SKM-1 treated with dmso at 0.1 percent for 144 hours (cell line): ENCODE measurements around the gene NOS1AP.

Experiments used
- DNase-seq: peaks from one replicate; lab custom pipeline; 2025; ENCODE audit not compliant: unreplicated experiment; lab: John Stamatoyannopoulos, UW

NOS1AP gene

GRCh38 chr1:162214202-162214601 is 144.7 kb downstream of the NOS1AP start:
- no peak for DNase-seq

- no peak for DNase-seq
Measured at GRCh38 chr1:162215902-162216301, 146.4 kb downstream of the NOS1AP start.

GRCh38 chr1:162216604-162217003 is 147.1 kb downstream of the NOS1AP start:
- DNase-seq = no peak

- no peak for DNase-seq
Measured at GRCh38 chr1:162217706-162218105, 148.2 kb downstream of the NOS1AP start.

- no peak for DNase-seq
Measured at GRCh38 chr1:162218546-162218945, 149.1 kb downstream of the NOS1AP start.

- DNase-seq = no peak
Measured at GRCh38 chr1:162218975-162219374, 149.5 kb downstream of the NOS1AP start.

- DNase-seq = no peak
Measured at GRCh38 chr1:162219461-162219860, 150.0 kb downstream of the NOS1AP start.

- no peak for DNase-seq
Measured at GRCh38 chr1:162220009-162220539, 150.6 kb downstream of the NOS1AP start.

GRCh38 chr1:162222014-162222413 is 152.5 kb downstream of the NOS1AP start:
- no peak for DNase-seq

GRCh38 chr1:162222730-162223129 is 153.2 kb downstream of the NOS1AP start:
- no peak for DNase-seq

GRCh38 chr1:162223488-162223887 is 154.0 kb downstream of the NOS1AP start:
- no peak for DNase-seq

- no peak for DNase-seq
Measured at GRCh38 chr1:162224267-162224666, 154.8 kb downstream of the NOS1AP start.

- no peak for DNase-seq
Measured at GRCh38 chr1:162228586-162228985, 159.1 kb downstream of the NOS1AP start.

- DNase-seq = peak; percentile 80
Measured at GRCh38 chr1:162229549-162229948, 160.1 kb downstream of the NOS1AP start.

- no peak for DNase-seq
Measured at GRCh38 chr1:162230096-162230495, 160.6 kb downstream of the NOS1AP start.

GRCh38 chr1:162230517-162230916 is 161.0 kb downstream of the NOS1AP start:
- peak; percentile 48 for DNase-seq

GRCh38 chr1:162232034-162232711 is 162.7 kb downstream of the NOS1AP start:
- no peak for DNase-seq

GRCh38 chr1:162233066-162233465 is 163.6 kb downstream of the NOS1AP start:
- no peak for DNase-seq

GRCh38 chr1:162233937-162234336 is 164.4 kb downstream of the NOS1AP start:
- no peak for DNase-seq

- DNase-seq = no peak
Measured at GRCh38 chr1:162234571-162234970, 165.1 kb downstream of the NOS1AP start.

- peak; percentile 76 for DNase-seq
Measured at GRCh38 chr1:162235241-162235800, 165.8 kb downstream of the NOS1AP start.

- DNase-seq = no peak
Measured at GRCh38 chr1:162236201-162236600, 166.7 kb downstream of the NOS1AP start.

- DNase-seq = peak; percentile 50
Measured at GRCh38 chr1:162236618-162237017, 167.1 kb downstream of the NOS1AP start.
